HepG2 (cell line): ENCODE results near the gene RIPOR3. TPM values are rescaled to one million over a fixed set of nuclear protein-coding genes. Genes with fewer than 3 reads are reported as not detected.

Experiments used
- polyA plus RNA-seq, 8 experiments: library from polyadenylated mRNA; depleted of rRNA in 3 of 8; stranded (reverse) in 7 of 8; unstranded in 1 of 8; fragments of >200 nt; fragmentation: Illumina TruSeq in 4 of 8; extraction: Trizol in 4 of 8; gene quantifications; 2 replicates each; pipeline versions ENCODE4 v1.2.1 to v1.2.3, GENCODE V29; 2011 to 2016; ENCODE audit warnings: low read depth in 4 of 8, missing spikeins in 1 of 8, mixed read lengths in 1 of 8; ENCODE audit not compliant: insufficient read depth in 1 of 8
- total RNA-seq, 5 experiments: library from RNA; depleted of rRNA; stranded (reverse); fragments of >200 nt; fragmentation: Illumina TruSeq; extraction: Trizol; gene quantifications; 2 replicates each; pipeline ENCODE4 v1.2.3, GENCODE V29; 2016; ENCODE audit warnings: low read depth in 1 of 5
- TF ChIP-seq, protein P1 (sequence below): sonication (generic); formaldehyde crosslinking; IDR thresholded peaks from one replicate; pipeline ENCODE4 v1.5.1; 2020; ENCODE audit warnings: mild to moderate bottlenecking, missing genetic modification reagents; ENCODE audit errors: not compliant biosample characterization

The RIPOR3 gene
- total and polyA plus RNA-seq, 2 of the 13 experiments (the other 11 are each of a cell fraction or from before 2014, with no cell fraction given), result 0.18 TPM; not detected in 1

GRCh38 chr20:50625986-50626677 is 65.2 kb downstream of the RIPOR3 start (continued):
- TF ChIP-seq, protein P1, sequence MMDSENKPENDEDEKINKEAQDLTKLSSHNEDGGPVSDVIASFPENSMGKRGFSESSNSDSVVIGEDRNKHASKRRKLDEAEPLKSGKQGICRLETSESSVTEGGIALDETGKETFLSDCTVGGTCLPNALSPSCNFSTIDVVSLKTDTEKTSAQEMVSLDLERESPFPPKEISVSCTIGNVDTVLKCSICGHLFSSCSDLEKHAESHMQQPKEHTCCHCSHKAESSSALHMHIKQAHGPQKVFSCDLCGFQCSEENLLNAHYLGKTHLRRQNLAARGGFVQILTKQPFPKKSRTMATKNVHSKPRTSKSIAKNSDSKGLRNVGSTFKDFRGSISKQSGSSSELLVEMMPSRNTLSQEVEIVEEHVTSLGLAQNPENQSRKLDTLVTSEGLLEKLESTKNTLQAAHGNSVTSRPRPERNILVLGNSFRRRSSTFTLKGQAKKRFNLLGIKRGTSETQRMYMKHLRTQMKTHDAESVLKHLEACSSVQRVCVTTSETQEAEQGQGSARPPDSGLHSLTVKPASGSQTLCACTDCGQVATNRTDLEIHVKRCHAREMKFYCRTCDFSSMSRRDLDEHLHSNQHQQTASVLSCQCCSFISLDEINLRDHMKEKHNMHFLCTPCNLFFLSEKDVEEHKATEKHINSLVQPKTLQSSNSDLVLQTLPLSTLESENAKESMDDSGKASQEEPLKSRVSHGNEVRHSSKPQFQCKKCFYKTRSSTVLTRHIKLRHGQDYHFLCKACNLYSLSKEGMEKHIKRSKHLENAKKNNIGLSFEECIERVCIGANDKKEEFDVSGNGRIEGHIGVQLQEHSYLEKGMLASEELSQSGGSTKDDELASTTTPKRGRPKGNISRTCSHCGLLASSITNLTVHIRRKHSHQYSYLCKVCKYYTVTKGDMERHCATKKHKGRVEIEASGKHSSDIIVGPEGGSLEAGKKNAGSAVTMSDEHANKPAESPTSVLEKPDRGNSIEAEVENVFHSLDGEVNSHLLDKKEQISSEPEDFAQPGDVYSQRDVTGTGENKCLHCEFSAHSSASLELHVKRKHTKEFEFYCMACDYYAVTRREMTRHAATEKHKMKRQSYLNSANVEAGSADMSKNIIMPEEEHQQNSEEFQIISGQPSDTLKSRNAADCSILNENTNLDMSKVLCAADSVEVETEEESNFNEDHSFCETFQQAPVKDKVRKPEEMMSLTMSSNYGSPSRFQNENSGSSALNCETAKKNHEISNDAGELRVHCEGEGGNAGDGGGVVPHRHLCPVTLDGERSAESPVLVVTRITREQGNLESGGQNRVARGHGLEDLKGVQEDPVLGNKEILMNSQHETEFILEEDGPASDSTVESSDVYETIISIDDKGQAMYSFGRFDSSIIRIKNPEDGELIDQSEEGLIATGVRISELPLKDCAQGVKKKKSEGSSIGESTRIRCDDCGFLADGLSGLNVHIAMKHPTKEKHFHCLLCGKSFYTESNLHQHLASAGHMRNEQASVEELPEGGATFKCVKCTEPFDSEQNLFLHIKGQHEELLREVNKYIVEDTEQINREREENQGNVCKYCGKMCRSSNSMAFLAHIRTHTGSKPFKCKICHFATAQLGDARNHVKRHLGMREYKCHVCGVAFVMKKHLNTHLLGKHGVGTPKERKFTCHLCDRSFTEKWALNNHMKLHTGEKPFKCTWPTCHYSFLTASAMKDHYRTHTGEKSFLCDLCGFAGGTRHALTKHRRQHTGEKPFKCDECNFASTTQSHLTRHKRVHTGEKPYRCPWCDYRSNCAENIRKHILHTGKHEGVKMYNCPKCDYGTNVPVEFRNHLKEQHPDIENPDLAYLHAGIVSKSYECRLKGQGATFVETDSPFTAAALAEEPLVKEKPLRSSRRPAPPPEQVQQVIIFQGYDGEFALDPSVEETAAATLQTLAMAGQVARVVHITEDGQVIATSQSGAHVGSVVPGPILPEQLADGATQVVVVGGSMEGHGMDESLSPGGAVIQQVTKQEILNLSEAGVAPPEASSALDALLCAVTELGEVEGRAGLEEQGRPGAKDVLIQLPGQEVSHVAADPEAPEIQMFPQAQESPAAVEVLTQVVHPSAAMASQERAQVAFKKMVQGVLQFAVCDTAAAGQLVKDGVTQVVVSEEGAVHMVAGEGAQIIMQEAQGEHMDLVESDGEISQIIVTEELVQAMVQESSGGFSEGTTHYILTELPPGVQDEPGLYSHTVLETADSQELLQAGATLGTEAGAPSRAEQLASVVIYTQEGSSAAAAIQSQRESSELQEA, result no peak
